HG03432 (cell line): ENCODE data around the gene SLC16A8.
"Not testable (repeated sequence)": the region's sequence is repeated elsewhere in the genome, so short reads cannot be mapped to it uniquely, and the experiment has no call there.

Experiments
- ATAC-seq: cut with Tn5 transposase; IDR thresholded peaks from one replicate; pipeline ENCODE4 v1.9.1; 2021; ENCODE audit warnings: mild to moderate bottlenecking, moderate library complexity; ENCODE audit not compliant: unreplicated experiment

Gene SLC16A8

DNA sequence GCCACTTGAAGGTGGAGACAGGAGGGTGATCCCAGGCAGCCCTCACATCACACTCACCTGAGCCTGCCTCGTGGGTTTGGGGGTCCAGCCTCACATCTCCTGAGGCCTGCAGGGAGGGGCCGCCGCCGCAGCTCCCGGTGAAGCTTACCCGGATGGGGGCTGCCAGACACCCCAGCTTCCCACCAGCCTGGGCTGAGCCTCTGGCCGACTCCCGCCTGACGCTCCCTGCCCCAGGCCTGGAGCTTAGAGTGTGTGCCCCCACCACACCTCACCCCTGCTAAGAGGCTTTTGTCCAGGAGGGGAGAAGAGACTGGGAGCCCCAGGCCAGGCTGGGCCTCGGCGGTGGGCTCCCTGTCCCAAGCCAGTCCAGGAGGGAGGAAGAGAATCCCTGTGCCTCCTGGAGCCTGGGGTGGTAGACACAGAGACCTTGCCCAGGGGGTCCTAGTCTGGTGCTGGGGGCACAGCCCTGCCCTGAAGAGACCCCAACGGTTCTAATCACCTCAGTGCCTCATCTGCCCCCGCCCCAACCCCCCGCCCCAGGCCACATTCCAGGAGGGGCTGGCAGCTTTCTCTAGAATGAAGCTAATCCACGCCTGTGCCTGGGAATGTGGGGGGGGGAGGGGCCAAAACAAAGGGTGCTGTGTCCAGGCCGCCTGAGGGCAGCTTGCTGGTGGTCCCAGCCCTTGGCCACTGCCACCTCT is at the start of gene SLC16A8:
Gene SLC16A8, minus strand, starts transcription at position 254 of the 701 bp plus-strand sequence. CDS start 1,311 bp downstream, outside the sequence.
- ATAC-seq = no peak

GRCh38 chr22:38133331-38133730 is 49.3 kb upstream of the SLC16A8 start:
- ATAC-seq = no peak

- ATAC-seq = no peak
These were observed 48.8 kb upstream of the SLC16A8 start for GRCh38 chr22:38132794-38133193.

GRCh38 chr22:38132136-38132535 is 48.2 kb upstream of the SLC16A8 start:
- ATAC-seq = no peak

DNA sequence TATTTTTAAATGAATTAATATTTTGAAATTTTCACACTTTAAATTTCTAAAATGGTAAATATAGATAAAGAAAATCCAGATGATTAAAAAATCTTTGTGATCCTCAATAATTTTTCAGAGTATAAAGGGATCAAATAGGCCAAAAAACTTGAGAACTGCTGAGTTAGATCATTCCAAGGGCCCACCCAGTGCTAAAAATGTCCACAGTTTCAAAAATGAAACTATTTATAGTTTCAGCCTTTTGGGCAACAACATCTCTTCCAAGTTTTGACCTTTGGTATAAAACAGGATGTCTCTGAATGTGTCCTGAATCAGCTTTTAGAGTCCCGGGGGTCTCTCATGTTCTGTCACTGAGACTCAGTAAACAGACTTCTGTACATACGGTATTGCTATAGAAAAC is 47.4 kb upstream of the SLC16A8 start:
- no peak for ATAC-seq

DNA sequence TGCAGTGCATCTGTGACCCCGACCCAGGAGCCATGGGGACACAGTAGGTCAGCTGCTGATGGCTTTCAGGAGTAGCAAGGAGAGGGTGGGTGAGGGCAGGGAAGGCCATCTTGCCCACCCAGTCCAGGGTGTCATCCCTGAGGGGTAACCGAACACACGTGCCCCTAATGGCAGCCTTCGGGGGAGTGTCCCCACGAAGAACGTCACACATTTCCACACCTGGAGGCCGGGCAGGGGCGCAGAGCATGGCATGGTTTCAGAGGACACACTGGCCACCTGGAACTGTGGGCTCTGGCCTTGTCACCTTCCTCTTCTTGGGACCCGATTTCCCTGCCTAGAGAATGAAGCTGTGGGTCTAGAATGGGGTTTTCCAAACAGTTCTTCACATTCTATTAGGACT is 45.9 kb upstream of the SLC16A8 start:
- ATAC-seq = no peak

- no peak for ATAC-seq
These were observed 45.0 kb upstream of the SLC16A8 start for GRCh38 chr22:38129021-38129420.

- no peak for ATAC-seq
These were observed 43.9 kb upstream of the SLC16A8 start for GRCh38 chr22:38127869-38128268.

GRCh38 chr22:38126928-38127668 is 43.1 kb upstream of the SLC16A8 start:
- ATAC-seq = no peak

DNA sequence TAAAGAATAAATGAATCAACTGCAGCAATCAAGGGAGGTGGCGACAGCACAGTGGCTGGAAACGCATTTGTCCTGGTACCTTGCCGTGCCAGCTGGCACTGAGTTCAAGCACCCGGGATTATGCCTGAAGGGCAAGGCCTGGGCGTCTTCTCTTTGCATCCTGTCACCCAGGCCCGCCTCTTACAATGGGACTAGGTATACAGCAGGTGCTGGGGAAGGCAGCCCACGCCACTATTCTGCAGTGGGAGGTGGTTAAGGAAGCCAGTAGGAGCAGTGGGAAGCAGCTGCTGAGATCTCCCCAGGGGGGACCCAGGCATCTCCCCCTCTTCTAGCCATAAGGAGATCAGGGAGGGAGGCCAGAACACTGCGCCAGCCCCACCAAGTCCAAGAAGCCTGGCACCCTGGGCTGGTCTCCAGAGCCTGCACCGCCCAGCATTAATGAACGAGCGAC is 41.8 kb upstream of the SLC16A8 start:
- ATAC-seq = no peak

- no peak for ATAC-seq
These were observed 41.1 kb upstream of the SLC16A8 start for GRCh38 chr22:38125038-38125610.

GRCh38 chr22:38124236-38124974 is 40.4 kb upstream of the SLC16A8 start:
- no peak for ATAC-seq

- no peak for ATAC-seq
These were observed 38.6 kb upstream of the SLC16A8 start for GRCh38 chr22:38122616-38123015.

- ATAC-seq = no peak
These were observed 36.6 kb upstream of the SLC16A8 start for GRCh38 chr22:38120359-38121110.

GRCh38 chr22:38118747-38119146 is 34.8 kb upstream of the SLC16A8 start:
- not testable (repeated sequence) for ATAC-seq

- ATAC-seq = no peak
These were observed 34.2 kb upstream of the SLC16A8 start for GRCh38 chr22:38118182-38118581.

- not testable (repeated sequence) for ATAC-seq
These were observed 33.6 kb upstream of the SLC16A8 start for GRCh38 chr22:38117556-38117955.

GRCh38 chr22:38115423-38116205 is 31.6 kb upstream of the SLC16A8 start:
- no peak for ATAC-seq

GRCh38 chr22:38114484-38115398 is 30.8 kb upstream of the SLC16A8 start:
- peak; percentile 48 for ATAC-seq
